ENCODE measurements around the gene SCML2. TPM values are rescaled to one million over a fixed set of nuclear protein-coding genes. Genes with fewer than 3 reads are reported as not detected.

SCML2 gene
- total and polyA plus RNA-seq, 2 of the 8 experiments (the other 6 are each of a cell fraction or from before 2014, with no cell fraction given), result 14.6 to 18.9 TPM

GRCh38 chrX:18286322-18286831 is 68.1 kb downstream of the SCML2 start:
- H2BK5ac ChIP-seq (ENCODE audit: low read depth, low read length), result no peak overlapping the region
- no peak overlapping the region for H3K14ac ChIP-seq (ENCODE audit: insufficient read length)
- H3K9ac ChIP-seq (replicated peaks in 1 of 4; ENCODE audit: extremely low read depth in 1 of 4, low read depth in 3 of 4, low read length in 3 of 4), result no peak overlapping the region
- H2BK120ac ChIP-seq (replicated peaks; ENCODE audit: low read depth, low read length), result no peak overlapping the region
- H3K56ac ChIP-seq (replicated peaks; ENCODE audit: insufficient read length, low read depth, low read length), result no peak overlapping the region
- ChIA-PET POLR2A (ENCODE audit: partially characterized antibody) (no interaction called here), CTCF (ENCODE audit: partially characterized antibody) (no interaction called here)
- no peak overlapping the region for H4K91ac ChIP-seq (replicated peaks; ENCODE audit: insufficient read length, low read length)
- no peak overlapping the region for H3K18ac ChIP-seq (ENCODE audit: extremely low read depth, low read length)
- H3K36me3 ChIP-seq (ENCODE audit: control insufficient read depth in 2 of 4, insufficient read depth in 4 of 4, low read length in 3 of 4), result no peaks in the 10 kb centered on the region
- H3K23me2 ChIP-seq (ENCODE audit: low read depth, low read length), result no peaks in the 10 kb centered on the region
- no peak overlapping the region for H2AFZ ChIP-seq (ENCODE audit: low read length)
- peaks cover 2 to 8% (median 6%) of the 10 kb centered on the region in 4 experiments; a peak in 4 of 7 replicates for H3K4me1 ChIP-seq (replicated peaks in 1 of 4; ENCODE audit: control insufficient read depth in 3 of 4, insufficient read depth in 4 of 4, low read length in 3 of 4)
- H3K23ac ChIP-seq (ENCODE audit: insufficient read length), result no peak overlapping the region
- H3K27me3 ChIP-seq (replicated peaks in 1 of 4; ENCODE audit: control insufficient read depth in 3 of 4, extremely low read depth in 1 of 4, insufficient read depth in 3 of 4, low read length in 3 of 4), result no peaks in the 10 kb centered on the region
- peaks cover 0 to 10% of the 10 kb centered on the region in 2 experiments; a peak in 1 of 4 replicates for H3K79me2 ChIP-seq (ENCODE audit: control insufficient read depth in 1 of 2, insufficient read depth in 2 of 2, low read length in 2 of 2)
- no peak overlapping the region for H2BK12ac ChIP-seq (ENCODE audit: low read depth, low read length)
- no peak overlapping the region for H2AK5ac ChIP-seq (ENCODE audit: low read depth, low read length)
- no peak overlapping the region for H2BK20ac ChIP-seq (ENCODE audit: low read length)
- no peak overlapping the region for H4K8ac ChIP-seq (ENCODE audit: extremely low read depth, insufficient read depth, low read length)
- no peaks in the 10 kb centered on the region for H3K9me3 ChIP-seq (ENCODE audit: insufficient read depth in 2 of 2, low read depth in 1 of 2, low read length in 1 of 2)
- no peak overlapping the region for H2BK15ac ChIP-seq (ENCODE audit: low read length)
- no peak overlapping the region for H3K4me3 ChIP-seq (ENCODE audit: extremely low read depth in 1 of 4, insufficient read depth in 2 of 4, low read depth in 3 of 4, low read length in 4 of 4)
- no peak overlapping the region for H3K4ac ChIP-seq (replicated peaks; ENCODE audit: insufficient read length, low read depth, low read length)
- FAIRE-seq, result peak; percentile 68
- WGBS, 2 experiments (ENCODE audit: extremely low coverage in 1 of 2, insufficient coverage in 1 of 2, insufficient read length in 1 of 2, insufficient replicate concordance in 2 of 2, low coverage in 1 of 2, low lambda C conversion rate in 2 of 2, missing lambda C conversion rate in 1 of 2), result 56% methylated on average over 3 of the region's 3 CpGs; no CpG with 5 or more reads in 1 of the 2 experiments
- no peaks in the 10 kb centered on the region for H3K79me1 ChIP-seq (ENCODE audit: low read depth, low read length)
- H3K27ac ChIP-seq (ENCODE audit: low read depth, low read length), result no peak overlapping the region
- DNase-seq (ENCODE audit: low read depth in 1 of 2, low spot score in 2 of 2), result no peak
- no peak overlapping the region for H4K5ac ChIP-seq (ENCODE audit: insufficient read length, low read depth, low read length)
- H4K20me1 ChIP-seq (replicated peaks in 1 of 2; ENCODE audit: control insufficient read depth in 1 of 2, insufficient read depth in 2 of 2, low read length in 2 of 2), result no peaks in the 10 kb centered on the region
- H3K4me2 ChIP-seq (ENCODE audit: insufficient read depth in 1 of 2, low read depth in 2 of 2, low read length in 2 of 2), result peak overlapping the region in 1 of 2 experiments; percentile 28; a peak in 1 of 4 replicates
- TF ChIP-seq CBX5 (IDR thresholded peaks at IDR 0.05; ENCODE audit: low read depth, low read length) (no peak), NANOG (IDR thresholded peaks at IDR 0.05; ENCODE audit: insufficient read depth, low read depth, low read length, poor library complexity, severe bottlenecking) (no peak), TBP (IDR thresholded peaks at IDR 0.05; ENCODE audit: low read depth, low read length) (no peak), MAFK (IDR thresholded peaks at IDR 0.05; ENCODE audit: low read depth, low read length) (no peak), RAD21 (IDR thresholded peaks at IDR 0.05 in 1 of 2, conservative IDR thresholded peaks at IDR 0.05 in 1 of 2; ENCODE audit: low read depth in 2 of 2, low read length in 2 of 2) (no peak), ASH2L (IDR thresholded peaks at IDR 0.05; ENCODE audit: low read length) (no peak), BRCA1 (IDR thresholded peaks at IDR 0.05; ENCODE audit: low read depth, low read length) (no peak), SIN3A (conservative IDR thresholded peaks at IDR 0.05 in 1 of 2, IDR thresholded peaks at IDR 0.05 in 1 of 2; ENCODE audit: low read depth in 1 of 2, low read length in 2 of 2) (no peak), CHD1 (IDR thresholded peaks at IDR 0.05; ENCODE audit: low read depth, low read length) (no peak), SUZ12 (IDR thresholded peaks at IDR 0.05; ENCODE audit: low read length) (no peak), CBX8 (IDR thresholded peaks at IDR 0.05; ENCODE audit: borderline replicate concordance, low read depth, low read length) (no peak), CEBPB (IDR thresholded peaks at IDR 0.05; ENCODE audit: low read depth, low read length) (no peak), RFX5 (IDR thresholded peaks at IDR 0.05; ENCODE audit: borderline replicate concordance, low read depth, low read length) (no peak)
- TF ChIP-seq, protein P1, sequence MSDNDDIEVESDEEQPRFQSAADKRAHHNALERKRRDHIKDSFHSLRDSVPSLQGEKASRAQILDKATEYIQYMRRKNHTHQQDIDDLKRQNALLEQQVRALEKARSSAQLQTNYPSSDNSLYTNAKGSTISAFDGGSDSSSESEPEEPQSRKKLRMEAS (IDR thresholded peaks at IDR 0.05), result no peak
